ENCODE data around the gene ROR2.

The ROR2 gene

GRCh38 chr9:91937056-91937455, 13.0 kb downstream of the ROR2 start:
- Histone ChIP-seq H3K36me3 (ENCODE audit: control insufficient read depth, insufficient read depth, low read length) (no peaks in the 10 kb centered on the region), H3K9me3 (ENCODE audit: control insufficient read depth, insufficient read depth, low read length) (no peaks in the 10 kb centered on the region; the same call in 1 of the 2 replicates)

DNA sequence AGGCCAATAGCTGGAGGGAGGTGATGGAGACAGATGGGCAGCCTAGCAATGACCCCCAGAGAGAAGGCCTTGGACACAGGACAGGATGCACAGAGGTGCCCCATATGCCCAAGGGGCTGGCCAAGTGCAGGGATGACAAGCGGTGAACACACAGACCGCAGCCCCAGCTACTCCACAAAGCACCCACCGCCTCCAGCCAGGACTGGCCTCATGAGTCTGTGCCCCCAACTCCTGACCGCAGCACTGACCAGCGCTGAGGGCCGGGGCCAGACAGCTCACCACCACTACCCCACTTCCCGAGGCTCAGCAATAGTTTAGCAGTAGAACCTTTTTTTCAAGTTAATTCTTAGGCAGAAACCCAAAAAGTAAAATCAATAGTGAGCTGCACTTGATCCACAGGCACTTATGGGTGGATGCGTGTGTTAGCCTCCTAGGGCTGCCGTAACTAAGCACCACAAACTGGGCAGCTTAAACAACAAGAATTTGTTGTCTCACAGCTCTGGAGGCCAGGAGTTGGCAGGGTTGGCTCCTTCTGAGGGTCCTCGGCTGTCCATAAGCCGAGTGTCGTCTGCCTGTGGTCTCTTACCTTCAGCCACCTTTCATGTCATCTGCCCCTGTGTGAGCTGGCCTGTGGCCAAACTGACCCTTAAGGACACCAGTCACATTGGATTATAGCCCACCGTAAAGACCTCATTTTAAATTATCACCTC, 14.1 kb downstream of the ROR2 start:
- H3K27ac ChIP-seq (ENCODE audit: low read depth, low read length), result no peak overlapping the region
- peaks cover 12% of the 10 kb centered on the region for H3K4me1 ChIP-seq (ENCODE audit: control insufficient read depth, insufficient read depth, low read length)
- H3K27me3 ChIP-seq (ENCODE audit: control insufficient read depth, insufficient read depth, low read length), result no peaks in the 10 kb centered on the region
- no peak overlapping the region for H3K9ac ChIP-seq (ENCODE audit: low read depth, low read length)
- H3K4me3 ChIP-seq (ENCODE audit: low read depth, low read length), result no peak overlapping the region
- H3K36me3 ChIP-seq (ENCODE audit: control insufficient read depth, insufficient read depth, low read length), result no peaks in the 10 kb centered on the region
- H3K9me3 ChIP-seq (ENCODE audit: control insufficient read depth, insufficient read depth, low read length), result peaks cover 9% of the 10 kb centered on the region

More at GRCh38 chr9:91937056-91937455, 13.0 kb downstream of the ROR2 start:
- Histone ChIP-seq H3K4me1 (ENCODE audit: control insufficient read depth, insufficient read depth, low read length) (peaks cover 12% of the 10 kb centered on the region), H3K27ac (ENCODE audit: low read depth, low read length) (no peak overlapping the region), H3K27me3 (ENCODE audit: control insufficient read depth, insufficient read depth, low read length) (no peaks in the 10 kb centered on the region), H3K4me3 (ENCODE audit: low read depth, low read length) (no peak overlapping the region), H3K9ac (ENCODE audit: low read depth, low read length) (no peak overlapping the region)

GRCh38 chr9:91935066-91935749, 14.8 kb downstream of the ROR2 start:
- H3K9ac ChIP-seq (ENCODE audit: low read depth, low read length), result no peak overlapping the region
- H3K9me3 ChIP-seq (ENCODE audit: control insufficient read depth, insufficient read depth, low read length), result peaks cover 16% of the 10 kb centered on the region
- no peaks in the 10 kb centered on the region for H3K27me3 ChIP-seq (ENCODE audit: control insufficient read depth, insufficient read depth, low read length)
- H3K4me1 ChIP-seq (ENCODE audit: control insufficient read depth, insufficient read depth, low read length), result peaks cover 9% of the 10 kb centered on the region
- H3K36me3 ChIP-seq (ENCODE audit: control insufficient read depth, insufficient read depth, low read length), result no peaks in the 10 kb centered on the region
- H3K4me3 ChIP-seq (ENCODE audit: low read depth, low read length), result no peak overlapping the region
- H3K27ac ChIP-seq (ENCODE audit: low read depth, low read length), result no peak overlapping the region

DNA sequence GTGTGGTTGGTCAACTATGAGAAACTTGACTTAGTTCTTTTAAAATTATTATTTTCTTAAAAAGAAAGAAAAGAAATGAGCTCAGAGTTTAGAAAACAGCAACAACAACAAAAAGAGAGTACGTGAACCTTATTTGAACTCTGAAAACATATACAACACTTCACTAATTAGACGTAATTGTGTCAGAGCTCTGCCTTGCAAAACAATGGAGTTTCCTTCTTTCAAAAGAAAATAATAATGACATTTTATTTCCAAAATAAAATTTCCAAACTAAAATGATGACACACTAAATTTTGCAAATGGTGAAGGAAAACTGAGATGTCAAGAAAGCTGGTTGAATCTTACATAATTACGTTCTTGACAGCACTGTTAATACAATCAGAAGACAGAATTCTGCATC, 15.4 kb downstream of the ROR2 start:
- Histone ChIP-seq H3K4me1 (ENCODE audit: control insufficient read depth, insufficient read depth, low read length) (peaks cover 4% of the 10 kb centered on the region), H3K36me3 (ENCODE audit: control insufficient read depth, insufficient read depth, low read length) (no peaks in the 10 kb centered on the region), H3K4me3 (ENCODE audit: low read depth, low read length) (no peak overlapping the region), H3K9ac (ENCODE audit: low read depth, low read length) (no peak overlapping the region), H3K27ac (ENCODE audit: low read depth, low read length) (no peak overlapping the region), H3K9me3 (ENCODE audit: control insufficient read depth, insufficient read depth, low read length) (peaks cover 22% of the 10 kb centered on the region), H3K27me3 (ENCODE audit: control insufficient read depth, insufficient read depth, low read length) (no peaks in the 10 kb centered on the region)

DNA sequence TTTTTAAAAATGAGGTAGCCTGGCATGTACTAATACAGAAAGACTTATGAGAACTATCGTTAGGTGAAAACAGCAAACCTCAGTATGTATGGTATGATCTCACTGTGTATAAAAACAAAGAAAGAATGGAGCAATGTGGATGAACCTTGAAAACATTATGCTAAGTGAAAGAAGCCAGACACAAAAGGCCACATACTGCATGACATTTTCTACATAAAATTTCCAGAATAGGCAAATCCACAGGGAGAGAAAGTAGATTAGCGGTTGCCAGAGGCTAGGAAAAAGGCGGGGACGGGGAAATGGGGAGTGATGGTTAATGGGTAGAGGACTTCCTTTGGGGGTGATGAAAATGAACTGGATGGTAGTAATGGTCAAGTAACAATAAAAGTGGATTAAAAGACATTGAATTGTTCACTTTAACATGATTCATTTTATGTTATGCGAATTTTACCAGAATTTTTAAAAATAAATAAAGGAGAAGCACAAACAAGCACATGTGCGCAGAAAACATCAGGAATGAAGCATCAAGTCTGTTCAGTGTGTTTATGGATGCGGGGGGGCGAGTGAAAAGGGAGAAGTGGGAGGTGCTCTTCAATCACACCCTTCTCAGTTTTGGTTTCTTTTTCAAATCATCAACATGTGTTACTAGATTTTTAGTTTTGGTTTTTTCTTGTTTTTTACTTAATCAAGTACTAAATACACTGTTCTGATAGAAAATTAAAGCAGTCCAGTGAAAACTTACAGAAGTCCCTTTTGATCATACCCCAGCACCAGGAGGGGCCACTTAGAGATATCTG, 16.3 kb downstream of the ROR2 start:
- no peaks in the 10 kb centered on the region for H3K36me3 ChIP-seq (ENCODE audit: control insufficient read depth, insufficient read depth, low read length)
- H3K4me1 ChIP-seq (ENCODE audit: control insufficient read depth, insufficient read depth, low read length), result no peaks in the 10 kb centered on the region
- no peak overlapping the region for H3K27ac ChIP-seq (ENCODE audit: low read depth, low read length)
- no peak overlapping the region for H3K4me3 ChIP-seq (ENCODE audit: low read depth, low read length)
- no peaks in the 10 kb centered on the region for H3K27me3 ChIP-seq (ENCODE audit: control insufficient read depth, insufficient read depth, low read length)
- peaks cover 27% of the 10 kb centered on the region for H3K9me3 ChIP-seq (ENCODE audit: control insufficient read depth, insufficient read depth, low read length)
- H3K9ac ChIP-seq (ENCODE audit: low read depth, low read length), result no peak overlapping the region

DNA sequence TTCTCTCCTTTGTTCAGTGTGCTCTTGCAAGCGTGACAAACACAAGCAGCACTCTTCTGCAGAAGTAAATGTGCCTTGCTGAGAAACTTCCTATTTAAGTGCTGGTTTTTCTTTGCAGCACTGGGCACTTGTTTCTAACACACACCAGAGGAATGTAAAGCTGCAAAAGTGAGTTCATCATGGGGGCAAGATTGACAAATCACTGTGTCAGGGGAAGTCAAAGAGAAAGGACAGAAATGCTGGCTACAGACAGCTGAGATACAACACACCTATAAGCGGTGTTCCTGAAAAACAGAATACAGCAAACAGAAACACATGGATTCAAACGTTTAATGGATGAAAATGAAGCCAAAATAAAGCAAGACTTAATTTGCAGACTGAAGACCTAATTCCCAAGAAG, 19.6 kb downstream of the ROR2 start:
- Histone ChIP-seq H3K9ac (ENCODE audit: low read depth, low read length) (no peak overlapping the region), H3K36me3 (ENCODE audit: control insufficient read depth, insufficient read depth, low read length) (no peaks in the 10 kb centered on the region), H3K27ac (ENCODE audit: low read depth, low read length) (no peak overlapping the region), H3K27me3 (ENCODE audit: control insufficient read depth, insufficient read depth, low read length) (peaks cover 10% of the 10 kb centered on the region), H3K4me3 (ENCODE audit: low read depth, low read length) (no peak overlapping the region), H3K4me1 (ENCODE audit: control insufficient read depth, insufficient read depth, low read length) (no peaks in the 10 kb centered on the region), H3K9me3 (ENCODE audit: control insufficient read depth, insufficient read depth, low read length) (peaks cover 27% of the 10 kb centered on the region)

DNA sequence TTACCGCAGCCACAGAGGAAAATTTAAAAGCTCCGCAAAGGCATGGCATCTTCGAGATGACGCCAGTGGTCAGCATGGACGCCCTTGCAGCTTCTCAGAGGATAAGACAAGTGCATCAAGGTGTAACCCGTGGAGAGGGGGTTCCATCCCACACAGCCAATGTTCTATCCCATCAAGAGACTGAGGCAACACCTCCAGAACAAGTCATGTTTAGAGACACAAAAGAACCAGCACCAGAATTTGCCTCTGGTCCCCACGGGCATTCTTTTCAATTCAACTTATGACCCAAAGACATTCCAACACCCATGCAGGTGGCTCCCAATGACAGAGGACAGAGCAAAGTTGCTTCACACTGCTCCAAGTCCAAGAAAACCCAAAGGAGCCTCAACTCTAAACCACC, 20.7 kb downstream of the ROR2 start:
- Histone ChIP-seq H3K27ac (ENCODE audit: low read depth, low read length) (no peak overlapping the region), H3K4me1 (ENCODE audit: control insufficient read depth, insufficient read depth, low read length) (no peaks in the 10 kb centered on the region), H3K9ac (ENCODE audit: low read depth, low read length) (no peak overlapping the region), H3K27me3 (ENCODE audit: control insufficient read depth, insufficient read depth, low read length) (peaks cover 10% of the 10 kb centered on the region), H3K4me3 (ENCODE audit: low read depth, low read length) (no peak overlapping the region), H3K36me3 (ENCODE audit: control insufficient read depth, insufficient read depth, low read length) (no peaks in the 10 kb centered on the region), H3K9me3 (ENCODE audit: control insufficient read depth, insufficient read depth, low read length) (peaks cover 27% of the 10 kb centered on the region)

DNA sequence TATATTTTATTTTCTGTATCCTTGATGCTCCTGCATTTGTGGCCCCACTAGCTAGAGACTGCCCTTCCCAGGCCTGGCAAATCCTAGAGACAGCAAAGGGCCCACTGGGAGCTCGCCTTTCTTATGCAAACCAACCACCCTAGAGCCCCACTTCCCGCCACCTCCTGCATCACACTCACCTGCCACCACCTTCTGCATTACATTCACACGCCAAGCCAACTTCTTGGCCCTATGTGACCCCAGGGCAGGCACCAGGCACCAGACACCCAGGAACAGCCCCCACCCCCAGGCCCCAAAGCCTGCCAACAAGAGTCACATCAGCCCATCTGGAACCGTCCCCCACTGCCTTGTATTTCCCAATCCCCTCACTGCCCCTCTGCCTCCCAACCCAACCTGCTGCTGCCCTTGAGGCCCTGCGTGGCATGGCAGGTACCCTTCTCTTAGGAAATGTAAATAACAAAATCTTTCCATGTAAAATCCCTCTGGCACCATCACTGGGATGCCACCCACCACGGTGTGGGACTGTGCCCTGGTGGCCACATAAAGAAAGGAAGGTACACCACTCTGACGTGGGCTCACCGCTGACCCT, 22.0 kb downstream of the ROR2 start:
- Histone ChIP-seq H3K4me3 (ENCODE audit: low read depth, low read length) (no peak overlapping the region), H3K9ac (ENCODE audit: low read depth, low read length) (no peak overlapping the region), H3K9me3 (ENCODE audit: control insufficient read depth, insufficient read depth, low read length) (peaks cover 27% of the 10 kb centered on the region), H3K27me3 (ENCODE audit: control insufficient read depth, insufficient read depth, low read length) (peaks cover 16% of the 10 kb centered on the region), H3K27ac (ENCODE audit: low read depth, low read length) (no peak overlapping the region), H3K36me3 (ENCODE audit: control insufficient read depth, insufficient read depth, low read length) (no peaks in the 10 kb centered on the region), H3K4me1 (ENCODE audit: control insufficient read depth, insufficient read depth, low read length) (no peaks in the 10 kb centered on the region)

- Histone ChIP-seq H3K4me1 (ENCODE audit: control insufficient read depth, insufficient read depth, low read length) (peaks cover 7% of the 10 kb centered on the region; the same call in 1 of the 2 replicates), H3K9me3 (ENCODE audit: control insufficient read depth, insufficient read depth, low read length) (no peaks in the 10 kb centered on the region), H3K27ac (ENCODE audit: low read depth, low read length) (no peak overlapping the region), H3K36me3 (ENCODE audit: control insufficient read depth, insufficient read depth, low read length) (no peaks in the 10 kb centered on the region), H3K9ac (ENCODE audit: low read depth, low read length) (no peak overlapping the region), H3K27me3 (ENCODE audit: control insufficient read depth, insufficient read depth, low read length) (peaks cover 39% of the 10 kb centered on the region), H3K4me3 (ENCODE audit: low read depth, low read length) (no peak overlapping the region)
These were observed 25.9 kb downstream of the ROR2 start for GRCh38 chr9:91924090-91924489.

- Histone ChIP-seq H3K27ac (ENCODE audit: low read depth, low read length) (no peak overlapping the region), H3K9me3 (ENCODE audit: control insufficient read depth, insufficient read depth, low read length) (no peaks in the 10 kb centered on the region), H3K9ac (ENCODE audit: low read depth, low read length) (no peak overlapping the region), H3K36me3 (ENCODE audit: control insufficient read depth, insufficient read depth, low read length) (no peaks in the 10 kb centered on the region), H3K4me3 (ENCODE audit: low read depth, low read length) (no peak overlapping the region), H3K27me3 (ENCODE audit: control insufficient read depth, insufficient read depth, low read length) (peaks cover 41% of the 10 kb centered on the region), H3K4me1 (ENCODE audit: control insufficient read depth, insufficient read depth, low read length) (peaks cover 7% of the 10 kb centered on the region; the same call in 1 of the 2 replicates)
These were observed 26.9 kb downstream of the ROR2 start for GRCh38 chr9:91923145-91923544.

All from HUES48 (cell line).